Endodermal cell (in vitro differentiated cells): ENCODE data around the gene MAP2K5. TPM values are rescaled to one million over a fixed set of nuclear protein-coding genes. Genes with fewer than 3 reads are reported as not detected.

Experiments
- DNase-seq: peaks from one replicate; pipeline ENCODE4 v3.0.0-alpha.2; 2017
- H3K27ac ChIP-seq: 2 replicates; pipeline ENCODE4 v1.5.1; 2013; ENCODE audit warnings: mild to moderate bottlenecking, low read depth, low read length, moderate library complexity
- H3K27me3 ChIP-seq: 2 replicates; pipeline ENCODE4 v1.6.1; 2013; ENCODE audit warnings: mild to moderate bottlenecking, low read length, moderate library complexity; ENCODE audit not compliant: insufficient read depth, control insufficient read depth, poor library complexity, severe bottlenecking
- H3K36me3 ChIP-seq: 2 replicates; pipeline ENCODE4 v1.7.0; 2013; ENCODE audit warnings: mild to moderate bottlenecking, low read length, moderate library complexity; ENCODE audit not compliant: control insufficient read depth, insufficient read depth
- H3K4me1 ChIP-seq: one replicate; pipeline ENCODE4 v1.7.0; 2013; ENCODE audit warnings: low read length; ENCODE audit not compliant: control insufficient read depth, insufficient read depth
- H3K4me3 ChIP-seq: 2 replicates; pipeline ENCODE4 v1.5.1; 2013; ENCODE audit warnings: mild to moderate bottlenecking, low read length, moderate library complexity
- H3K9ac ChIP-seq: 2 replicates; pipeline ENCODE4 v1.6.1; 2013; ENCODE audit warnings: mild to moderate bottlenecking, low read length, moderate library complexity; ENCODE audit not compliant: poor library complexity, severe bottlenecking; ENCODE audit errors: extremely low read depth
- H3K9me3 ChIP-seq: 2 replicates; pipeline ENCODE4 v1.6.1; 2013; ENCODE audit warnings: mild to moderate bottlenecking, low read length, moderate library complexity; ENCODE audit not compliant: control insufficient read depth
- H3K27ac Mint-ChIP-seq: 2 replicates; pipeline ENCODE4 v1.8.0; 2020; ENCODE audit warnings: mixed read lengths
- H3K27me3 Mint-ChIP-seq: 2 replicates; pipeline ENCODE4 v1.8.0; 2021; ENCODE audit warnings: mild to moderate bottlenecking, mixed read lengths; ENCODE audit not compliant: insufficient read depth
- H3K36me3 Mint-ChIP-seq: 2 replicates; pipeline ENCODE4 v1.8.0; 2020; ENCODE audit warnings: low read depth, mixed read lengths
- H3K4me1 Mint-ChIP-seq: 2 replicates; pipeline ENCODE4 v1.8.0; 2020; ENCODE audit warnings: mixed read lengths
- H3K4me3 Mint-ChIP-seq: 2 replicates; pipeline ENCODE4 v1.8.0; 2020; ENCODE audit warnings: mild to moderate bottlenecking, moderate library complexity, mixed read lengths
- H3K9me3 Mint-ChIP-seq: 2 replicates; pipeline ENCODE4 v1.8.0; 2020; ENCODE audit warnings: mild to moderate bottlenecking, mixed read lengths
- WGBS, 2 experiments: methylation state at CpG; one replicate each; pipeline versions ENCODE4 v1.1.5 to v1.1.7; 2013; ENCODE audit warnings: missing lambda C conversion rate in 2 of 2, mixed read lengths in 1 of 2; ENCODE audit not compliant: insufficient coverage in 1 of 2, insufficient read length in 1 of 2; 5-methylcytosine and 5-hydroxymethylcytosine counted together
- total RNA-seq, 2 donors: library from RNA; stranded (reverse); fragmentation: NEBNext Ultra II Directional in 1 of 2; extraction: Animal tissue kit (Norgen Biotek cat#: 25700) in 1 of 2; gene quantifications; 2 replicates in 1 of 2; 3 replicates in 1 of 2; pipeline ENCODE4 v1.2.1, GENCODE V29; 2021
- TF ChIP-seq, protein P1 (sequence below): fragments of 200-600 bp; sonication (generic); conservative IDR thresholded peaks from 2 replicates; pipeline ENCODE4 v1.5.0; 2021; ENCODE audit warnings: antibody characterized with exemption, mild to moderate bottlenecking

MAP2K5 gene
- total RNA-seq, 2 donors from 2014 or later, result 17.1 to 26.7 TPM

DNA sequence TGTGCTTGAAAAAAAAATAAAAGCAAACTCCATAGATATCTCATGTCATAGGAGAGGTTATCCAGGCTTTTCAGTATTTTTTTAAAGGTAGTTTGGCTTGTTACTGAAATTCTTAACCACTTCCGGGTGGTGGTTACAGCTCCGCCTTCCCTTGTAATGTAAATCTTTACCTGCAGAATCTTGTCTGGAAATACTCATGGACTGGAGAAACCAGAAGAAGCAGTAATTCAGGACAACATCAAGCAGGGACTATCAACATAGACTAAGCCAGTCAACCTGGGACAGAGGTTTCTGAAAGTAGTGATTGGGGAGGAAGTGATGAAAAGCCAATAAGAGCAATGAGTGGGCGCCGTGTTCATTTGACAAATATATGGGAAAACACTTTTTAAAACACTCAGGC is 203.9 kb downstream of the MAP2K5 start:
- WGBS, 2 experiments, result 82% methylated on average over 4 of the region's 4 CpGs
- Mint-ChIP-seq H3K27ac (no peak overlapping the region), H3K9me3 (no peaks in the 10 kb centered on the region), H3K27me3 (peaks cover 8% of the 10 kb centered on the region), H3K4me3 (no peak overlapping the region), H3K4me1 (peaks cover 11% of the 10 kb centered on the region), H3K36me3 (peaks cover 1% of the 10 kb centered on the region)
- no peak overlapping the region for H3K9ac ChIP-seq
- no peaks in the 10 kb centered on the region for H3K9me3 ChIP-seq
- H3K4me3 ChIP-seq, result no peak overlapping the region
- DNase-seq, result no peak
- TF ChIP-seq, protein P1, sequence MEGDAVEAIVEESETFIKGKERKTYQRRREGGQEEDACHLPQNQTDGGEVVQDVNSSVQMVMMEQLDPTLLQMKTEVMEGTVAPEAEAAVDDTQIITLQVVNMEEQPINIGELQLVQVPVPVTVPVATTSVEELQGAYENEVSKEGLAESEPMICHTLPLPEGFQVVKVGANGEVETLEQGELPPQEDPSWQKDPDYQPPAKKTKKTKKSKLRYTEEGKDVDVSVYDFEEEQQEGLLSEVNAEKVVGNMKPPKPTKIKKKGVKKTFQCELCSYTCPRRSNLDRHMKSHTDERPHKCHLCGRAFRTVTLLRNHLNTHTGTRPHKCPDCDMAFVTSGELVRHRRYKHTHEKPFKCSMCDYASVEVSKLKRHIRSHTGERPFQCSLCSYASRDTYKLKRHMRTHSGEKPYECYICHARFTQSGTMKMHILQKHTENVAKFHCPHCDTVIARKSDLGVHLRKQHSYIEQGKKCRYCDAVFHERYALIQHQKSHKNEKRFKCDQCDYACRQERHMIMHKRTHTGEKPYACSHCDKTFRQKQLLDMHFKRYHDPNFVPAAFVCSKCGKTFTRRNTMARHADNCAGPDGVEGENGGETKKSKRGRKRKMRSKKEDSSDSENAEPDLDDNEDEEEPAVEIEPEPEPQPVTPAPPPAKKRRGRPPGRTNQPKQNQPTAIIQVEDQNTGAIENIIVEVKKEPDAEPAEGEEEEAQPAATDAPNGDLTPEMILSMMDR, result no peak
- no peak overlapping the region for H3K27ac ChIP-seq
- H3K36me3 ChIP-seq, result no peaks in the 10 kb centered on the region
- no peaks in the 10 kb centered on the region for H3K4me1 ChIP-seq
- H3K27me3 ChIP-seq, result peaks cover 18% of the 10 kb centered on the region

DNA sequence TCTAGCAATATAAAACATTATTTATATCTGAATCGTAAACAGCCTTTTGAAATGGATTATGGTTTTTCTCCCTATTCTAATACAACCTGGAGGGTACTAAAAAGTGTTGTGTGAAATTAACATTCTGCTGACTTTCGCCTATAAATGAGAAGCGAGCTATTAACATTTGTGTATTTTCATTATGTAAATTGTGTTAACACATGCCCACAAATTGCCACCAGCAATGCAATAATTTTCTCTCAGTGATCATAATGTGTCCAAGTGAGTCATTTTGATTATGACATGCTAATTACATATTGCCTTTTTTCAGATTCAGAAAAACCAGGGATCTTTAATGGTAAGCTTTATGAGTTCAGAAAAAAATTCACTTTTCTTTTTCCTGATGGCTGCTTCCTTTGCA is 205.4 kb downstream of the MAP2K5 start:
- DNase-seq, result no peak
- Histone ChIP-seq H3K36me3 (no peaks in the 10 kb centered on the region), H3K4me1 (no peaks in the 10 kb centered on the region), H3K4me3 (no peak overlapping the region), H3K27ac (no peak overlapping the region), H3K27me3 (peaks cover 20% of the 10 kb centered on the region), H3K9ac (no peak overlapping the region), H3K9me3 (no peaks in the 10 kb centered on the region)
- Mint-ChIP-seq H3K4me1 (peaks cover 11% of the 10 kb centered on the region), H3K9me3 (no peaks in the 10 kb centered on the region), H3K27ac (no peak overlapping the region), H3K36me3 (peaks cover 3% of the 10 kb centered on the region), H3K27me3 (peaks cover 9% of the 10 kb centered on the region), H3K4me3 (no peak overlapping the region)
- 100% methylated on average over 1 of the region's 3 CpGs; no CpG with 5 or more reads in 1 of the 2 experiments for WGBS, 2 experiments
- TF ChIP-seq, protein P1, result no peak

DNA sequence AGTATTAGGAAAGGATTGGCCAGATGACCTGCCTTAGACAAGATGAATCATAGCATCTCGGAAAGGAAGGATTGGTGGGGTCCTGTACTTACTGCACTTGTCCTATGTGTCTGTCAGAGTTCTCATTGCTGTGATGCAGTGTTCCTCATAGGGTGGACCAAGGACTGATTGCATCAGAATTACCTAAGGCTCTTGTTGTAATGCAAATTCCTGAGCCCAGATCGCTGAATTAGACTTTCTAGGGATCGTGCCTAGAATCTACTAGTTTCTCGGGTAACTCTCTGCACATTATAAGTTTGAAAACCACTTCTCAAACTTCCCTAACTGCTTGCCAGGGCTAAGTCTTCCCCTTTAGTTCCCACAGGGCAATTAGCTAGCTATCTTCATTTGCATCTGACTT is 207.9 kb downstream of the MAP2K5 start:
- Mint-ChIP-seq H3K27me3 (peaks cover 13% of the 10 kb centered on the region), H3K4me1 (peaks cover 11% of the 10 kb centered on the region), H3K9me3 (no peaks in the 10 kb centered on the region), H3K27ac (no peak overlapping the region), H3K36me3 (peaks cover 3% of the 10 kb centered on the region), H3K4me3 (no peak overlapping the region)
- Histone ChIP-seq H3K4me1 (no peaks in the 10 kb centered on the region), H3K27ac (no peak overlapping the region), H3K4me3 (no peak overlapping the region), H3K9ac (no peak overlapping the region), H3K36me3 (no peaks in the 10 kb centered on the region), H3K27me3 (peaks cover 22% of the 10 kb centered on the region), H3K9me3 (no peaks in the 10 kb centered on the region)
- 64% methylated on average over 4 of the region's 4 CpGs for WGBS, 2 experiments
- TF ChIP-seq, protein P1, result no peak
- DNase-seq, result no peak
